Stimulated activated CD4-positive, alpha-beta T cell treated with anti-CD3 and anti-CD28 coated beads, Interleukin-12 subunit alpha, Interleukin-12 subunit beta, amount 100 ng/mL, for 24 hours (primary cell): Measurements from ENCODE around the gene GTF2F2.

ENCODE experiments used
- DNase-seq, 2 experiments: peaks; one replicate each; pipeline ENCODE4 v3.0.0-alpha.2; 2020; ENCODE audit warnings: low read depth in 2 of 2

Gene GTF2F2

DNA sequence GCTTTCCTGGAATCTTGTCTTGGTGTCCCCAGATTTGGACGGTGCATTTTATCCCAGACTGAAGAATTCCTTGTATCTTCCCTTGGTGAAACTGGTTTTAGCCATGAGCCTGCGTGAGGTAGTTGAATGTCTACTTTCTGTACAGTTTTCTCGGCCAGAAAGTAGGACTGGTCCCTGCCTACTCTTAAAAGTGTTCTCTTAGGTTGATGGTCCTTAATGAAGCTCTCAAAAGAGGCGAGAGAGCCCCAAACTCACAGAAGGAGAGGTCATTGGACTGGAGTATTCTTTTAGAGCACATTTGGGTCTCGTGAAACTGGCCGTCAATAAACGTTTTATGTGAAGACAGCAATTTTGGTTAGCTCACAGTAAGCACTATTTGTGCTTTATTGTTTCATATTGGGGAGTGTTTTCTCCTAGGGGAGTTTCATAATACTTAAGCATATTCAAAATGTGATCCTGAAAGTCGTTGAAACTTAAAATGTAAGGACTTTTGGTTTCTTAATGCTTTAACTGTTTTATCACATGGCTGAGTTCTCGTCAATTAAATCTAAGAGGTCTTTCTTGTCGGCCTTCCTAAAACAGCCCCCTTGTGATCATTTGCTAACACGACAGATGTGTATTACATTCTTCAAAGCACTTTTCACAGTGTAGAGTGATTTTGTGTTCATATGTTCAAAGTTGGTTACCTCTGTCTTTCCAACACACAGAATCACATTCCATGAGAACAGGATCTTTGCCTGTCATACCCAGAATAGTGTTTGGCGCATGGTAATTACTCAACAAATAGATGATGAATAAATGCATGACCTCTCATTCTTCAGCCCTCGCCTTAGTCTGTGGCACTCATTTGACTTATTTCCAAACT, 889 bp downstream of the GTF2F2 start:
- DNase-seq: no peak

DNA sequence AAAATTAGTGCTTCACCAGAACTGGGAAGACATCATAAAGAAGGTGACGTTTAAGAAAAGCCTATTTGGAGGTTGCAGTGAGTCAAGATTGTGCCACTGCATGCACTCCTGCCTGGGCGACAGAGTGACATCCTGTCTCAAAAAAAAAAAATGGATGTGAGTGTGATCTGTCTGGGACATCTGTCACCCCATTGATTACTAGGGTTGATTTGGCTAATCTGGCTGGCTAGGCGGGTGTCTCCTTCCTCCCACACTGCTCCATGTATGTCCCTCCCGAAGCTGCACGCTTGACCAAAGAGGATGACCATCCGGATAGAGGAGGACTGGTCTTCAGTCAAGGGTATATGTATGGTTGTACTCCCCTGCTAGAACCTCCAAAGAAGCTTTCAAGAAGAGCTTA, 2.6 kb downstream of the GTF2F2 start:
- DNase-seq: no peak

DNA sequence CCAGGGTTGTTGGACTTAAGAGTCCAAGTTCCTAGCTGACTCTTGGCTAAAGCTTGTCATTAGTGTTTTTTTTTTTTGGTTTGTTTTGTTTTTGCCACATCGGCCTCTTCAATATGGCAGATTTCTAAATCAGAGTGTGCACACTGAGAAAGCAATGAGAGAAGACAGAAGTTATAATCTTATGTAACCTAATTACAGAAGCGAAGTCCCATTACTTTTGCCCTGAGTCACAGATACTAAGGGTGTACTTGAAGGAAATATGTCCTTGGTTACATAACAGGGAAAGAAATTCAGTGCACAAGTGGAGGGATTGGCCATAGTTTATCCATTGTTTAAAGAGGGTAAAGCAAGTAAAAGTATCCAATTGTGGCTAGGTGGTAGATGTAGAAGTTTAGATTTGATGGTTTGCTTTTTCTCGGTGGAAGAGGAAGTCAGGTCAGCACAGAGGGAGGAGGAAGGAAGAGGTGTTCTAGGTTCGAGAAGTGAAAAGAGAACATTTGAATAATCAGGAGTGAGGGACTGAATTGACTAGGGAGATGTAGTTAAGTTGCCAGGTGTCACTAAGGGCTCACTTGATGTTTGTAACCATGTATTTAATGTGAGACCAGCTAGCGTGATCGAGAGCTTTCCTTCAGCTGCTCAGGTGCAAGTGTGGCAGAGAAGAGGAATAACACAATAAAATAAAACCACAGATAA, 12.2 kb downstream of the GTF2F2 start:
- no peak for DNase-seq

DNA sequence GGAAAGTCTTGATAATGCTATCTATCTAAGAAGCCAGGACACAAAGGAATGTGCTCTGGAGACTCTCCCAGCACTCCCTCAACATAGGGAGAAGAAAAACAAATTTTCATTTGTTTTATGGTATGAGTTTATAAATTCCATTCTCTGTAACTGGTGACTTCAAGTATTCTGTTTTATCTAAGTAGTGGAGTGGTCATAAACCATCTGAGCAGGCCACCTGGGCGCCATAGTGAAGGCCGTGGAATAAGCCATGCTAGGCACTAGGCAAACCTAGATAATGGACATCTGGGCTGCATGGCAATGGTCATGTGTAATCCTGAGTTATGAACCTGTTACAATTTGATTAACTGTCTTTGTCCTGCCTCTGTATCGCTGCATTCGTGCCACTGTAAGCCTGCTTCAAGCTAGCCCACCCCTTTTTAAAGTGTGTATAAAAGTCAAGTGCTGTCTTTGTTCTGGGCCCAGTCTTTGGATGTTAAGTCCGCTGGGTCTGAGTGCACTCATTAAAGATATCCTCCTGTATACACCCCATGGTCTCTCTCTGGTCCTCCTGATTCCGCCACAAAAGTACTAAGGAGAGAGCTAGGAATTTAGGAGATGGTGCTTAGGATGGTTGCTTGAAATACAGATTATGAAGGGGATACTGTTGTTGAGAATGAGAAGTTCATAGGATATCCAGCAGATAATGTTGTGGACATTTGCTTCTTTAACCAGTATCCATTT, 13.2 kb downstream of the GTF2F2 start:
- DNase-seq: no peak

DNA sequence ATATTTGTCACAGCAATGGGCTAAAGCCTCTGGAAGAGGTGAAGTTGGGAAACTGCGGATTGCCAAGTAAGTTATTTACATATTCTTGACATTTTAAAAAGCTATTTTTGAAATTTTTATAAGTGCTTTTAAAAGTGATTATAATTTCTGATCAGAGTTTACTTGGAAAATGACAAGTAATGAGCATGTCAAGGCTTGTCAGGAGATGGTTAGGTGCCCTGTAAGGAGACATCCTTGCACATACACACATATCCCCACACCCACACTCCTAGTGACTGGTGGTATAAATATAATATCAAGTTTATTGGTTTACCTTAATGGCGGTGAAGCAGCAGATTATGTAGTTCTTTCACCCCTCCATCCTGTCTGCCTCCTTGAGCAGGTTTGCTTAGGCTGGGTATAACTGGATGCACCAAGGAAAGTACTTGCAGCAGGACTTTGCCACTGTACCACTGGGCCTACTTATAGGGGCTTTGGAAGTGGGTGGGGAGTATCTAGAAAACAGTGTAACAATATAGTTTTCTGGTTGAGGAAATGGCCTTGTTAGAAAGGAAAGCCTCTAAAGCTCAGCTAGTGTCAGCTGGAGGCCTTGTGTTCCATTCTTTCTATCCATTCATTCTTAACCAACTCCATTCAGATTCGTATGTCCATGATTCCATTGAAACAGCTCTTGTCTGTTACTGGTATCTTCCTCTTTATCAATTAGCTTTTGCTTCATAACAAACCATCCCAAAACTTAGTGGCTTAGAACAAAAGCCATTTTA, 16.6 kb downstream of the GTF2F2 start:
- no peak for DNase-seq

DNA sequence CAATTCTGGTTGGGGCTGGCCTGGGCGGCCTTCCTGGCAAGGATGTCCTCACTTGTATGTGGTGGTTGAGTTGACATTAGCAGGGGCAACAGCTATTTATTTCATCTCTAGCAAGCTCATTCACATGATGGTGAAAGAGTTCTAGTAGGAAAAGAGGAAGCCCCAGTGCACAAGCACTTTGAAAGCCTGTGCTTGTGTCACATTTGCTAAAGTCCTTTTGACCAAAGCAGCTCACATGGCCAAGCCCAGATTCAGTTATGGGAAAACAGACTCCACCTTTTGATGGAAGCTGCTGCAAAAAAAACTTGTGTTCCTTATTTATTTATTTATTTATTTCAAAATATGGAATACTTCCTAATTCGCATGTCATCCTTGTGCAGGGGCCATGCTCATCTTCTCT, 17.2 kb downstream of the GTF2F2 start:
- DNase-seq: no peak

DNA sequence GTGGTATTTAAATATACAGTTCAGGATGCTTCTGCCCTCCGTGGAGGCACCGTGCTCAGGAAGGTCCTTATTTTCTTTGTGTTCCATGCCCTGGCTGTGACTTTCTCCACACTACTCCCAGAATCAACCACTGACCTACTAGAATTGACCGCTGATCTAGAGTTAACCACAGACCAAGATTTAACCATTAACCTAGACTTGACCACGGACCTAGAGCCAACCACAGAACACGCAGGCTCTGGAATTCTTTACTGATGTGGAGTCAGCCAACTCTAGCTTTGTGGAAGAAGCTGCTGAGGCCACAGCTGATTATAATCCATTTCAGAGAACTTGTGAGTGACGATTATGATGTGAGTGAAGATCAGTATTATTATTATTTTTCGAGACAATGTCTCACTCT, 18.0 kb downstream of the GTF2F2 start:
- DNase-seq: no peak

DNA sequence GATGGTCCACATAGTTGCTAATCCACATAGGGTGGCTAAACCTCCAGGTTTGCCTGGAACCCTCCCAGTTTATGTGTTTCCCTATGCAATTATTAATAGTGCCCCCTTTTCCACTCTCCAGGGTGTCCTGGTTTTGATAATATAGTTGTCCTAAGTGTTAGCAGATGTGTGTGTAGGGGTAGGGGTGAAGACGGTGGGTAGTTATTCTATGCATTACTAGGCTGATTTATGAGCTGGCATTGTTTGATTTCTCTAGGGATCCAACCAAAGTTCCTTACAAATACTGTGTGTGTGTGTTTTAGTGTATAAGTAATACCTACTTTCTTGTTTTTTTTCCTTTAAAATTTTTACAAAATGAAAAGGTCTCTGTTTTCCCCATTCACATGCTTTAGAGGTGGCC, 21.1 kb downstream of the GTF2F2 start:
- no peak for DNase-seq

DNA sequence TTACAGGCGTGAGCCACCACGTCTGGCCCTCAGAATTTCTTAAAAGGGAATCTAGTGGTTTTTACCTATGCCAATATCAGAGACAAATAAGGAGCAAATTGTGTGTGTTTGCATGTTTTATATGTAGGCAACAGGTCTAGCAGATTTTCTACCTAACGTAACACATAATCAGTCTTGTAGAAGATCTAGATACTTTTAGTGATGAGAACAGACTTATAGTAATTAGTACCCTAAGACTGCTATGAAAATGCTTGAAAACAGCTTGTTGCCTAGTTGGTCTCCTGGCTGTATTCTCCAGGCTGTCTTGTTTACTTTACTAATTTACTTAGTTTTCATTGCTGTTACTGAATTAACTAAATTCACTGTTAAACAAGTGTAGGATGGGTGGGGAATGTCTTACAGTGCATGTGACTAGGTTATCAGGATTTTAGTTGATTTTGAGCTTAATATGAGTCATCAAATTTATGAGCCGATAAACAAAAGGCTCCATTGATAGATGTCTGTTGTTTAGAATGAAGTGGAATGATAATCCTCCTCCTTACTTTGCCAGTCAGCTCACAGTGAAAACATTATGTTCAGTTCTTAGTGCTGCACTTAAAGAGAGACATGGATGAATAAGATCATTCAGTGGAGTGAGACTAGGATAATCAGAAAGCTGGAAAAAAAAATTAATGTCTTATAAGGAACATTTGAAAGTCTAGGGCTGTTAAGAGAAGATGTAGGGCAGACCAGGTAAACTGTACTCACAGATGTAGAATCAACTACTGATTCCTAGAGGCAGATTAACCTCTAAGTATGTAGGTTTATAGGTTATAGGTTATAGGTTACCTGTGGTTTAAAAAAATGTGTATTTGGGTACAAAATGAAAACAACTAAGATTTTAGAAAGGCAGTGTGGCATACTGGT, 22.4 kb downstream of the GTF2F2 start:
- DNase-seq: no peak

DNA sequence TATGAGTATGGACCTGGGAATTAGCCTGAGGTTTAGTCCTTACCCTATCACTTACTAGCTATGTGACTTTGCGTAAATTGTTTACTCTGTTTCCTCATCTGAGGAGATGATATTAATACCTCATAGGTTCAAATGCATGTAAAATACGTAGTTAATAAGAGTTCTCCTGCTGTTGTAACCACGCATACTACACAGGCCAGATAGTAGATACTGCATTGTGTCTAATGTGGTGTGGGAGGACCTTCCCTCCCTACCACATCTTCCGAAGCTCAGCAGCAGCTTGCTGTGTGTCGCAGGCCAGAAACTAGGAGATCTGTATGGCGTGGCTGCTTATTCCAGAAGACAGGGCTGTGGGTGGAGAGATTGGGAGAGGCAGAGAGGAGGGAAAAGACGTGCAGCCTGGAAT, 23.0 kb downstream of the GTF2F2 start:
- no peak for DNase-seq

DNA sequence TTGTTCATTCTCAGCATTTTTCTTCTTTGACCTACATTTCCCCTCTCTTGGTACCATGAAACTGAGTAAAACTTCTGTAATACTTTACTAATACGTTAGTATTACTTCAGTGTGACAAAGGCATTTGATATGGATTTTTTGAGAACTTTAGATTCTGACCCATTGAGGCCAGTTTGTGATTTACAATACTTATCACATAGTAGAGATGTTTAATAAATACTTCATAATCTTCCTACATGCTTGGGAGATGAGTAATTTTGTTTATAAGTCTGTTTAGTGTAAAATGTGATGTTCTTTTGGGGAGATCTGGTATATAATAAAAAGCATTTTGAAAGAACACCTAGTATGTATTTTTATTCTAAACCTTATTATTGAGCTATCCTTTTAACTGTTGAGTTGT, 29.7 kb downstream of the GTF2F2 start:
- DNase-seq: no peak

DNA sequence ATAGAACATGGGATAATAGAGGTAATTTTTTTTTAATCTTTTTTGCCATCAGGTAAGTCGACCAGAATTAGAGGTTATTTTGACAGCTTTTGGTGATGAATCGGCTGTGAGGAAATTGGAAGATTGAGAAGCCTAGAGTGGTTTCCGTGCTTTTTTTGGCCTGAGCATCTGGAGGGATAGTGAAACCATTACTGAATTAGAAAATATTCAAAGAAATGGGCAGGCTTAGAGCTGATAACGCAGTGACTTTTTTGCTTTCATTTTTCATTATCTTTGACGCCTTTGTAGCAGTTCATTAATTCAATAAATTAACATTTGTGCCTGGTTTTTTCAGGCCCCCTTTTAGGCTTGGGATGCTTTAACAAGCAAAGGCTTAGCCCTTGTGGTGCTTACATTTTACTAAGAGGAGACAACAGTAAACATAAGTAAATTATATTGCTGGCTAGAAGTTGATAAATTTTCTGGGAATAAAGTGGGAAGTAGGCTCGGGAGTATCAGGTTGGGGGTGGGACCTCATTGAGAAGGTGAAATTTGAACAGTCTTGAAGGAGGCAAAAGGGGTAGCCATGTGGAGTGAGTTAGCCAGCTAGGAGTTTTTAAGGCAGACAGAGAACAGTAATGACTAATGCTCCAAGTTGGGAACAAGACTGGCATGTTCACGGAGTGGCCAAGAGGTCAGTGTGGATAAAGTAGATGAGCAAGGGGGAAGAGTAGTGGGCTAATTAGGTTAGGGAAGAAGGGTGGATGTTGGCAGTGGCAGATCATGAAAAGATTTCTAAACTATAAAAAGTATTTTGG, 36.5 kb downstream of the GTF2F2 start:
- no peak for DNase-seq

DNA sequence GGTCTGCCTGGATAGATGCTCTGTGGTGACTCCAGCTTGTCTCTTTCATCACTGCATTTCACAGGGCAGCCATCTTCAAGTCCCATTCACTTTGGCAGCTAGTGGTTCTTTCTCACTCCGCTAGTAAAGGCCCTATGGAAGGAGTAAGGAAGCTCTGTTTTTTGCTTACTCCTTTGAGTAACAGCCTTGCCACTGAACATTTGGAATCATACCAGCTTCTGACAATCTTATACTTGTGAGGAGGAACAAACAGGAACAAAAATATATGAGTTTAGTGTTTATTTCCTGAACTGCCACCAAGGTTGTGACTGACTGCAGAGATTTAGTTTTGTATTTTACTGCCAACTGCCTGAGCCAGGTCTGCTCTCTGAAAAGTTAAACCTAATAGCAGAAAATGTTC, 41.9 kb downstream of the GTF2F2 start:
- no peak for DNase-seq

DNA sequence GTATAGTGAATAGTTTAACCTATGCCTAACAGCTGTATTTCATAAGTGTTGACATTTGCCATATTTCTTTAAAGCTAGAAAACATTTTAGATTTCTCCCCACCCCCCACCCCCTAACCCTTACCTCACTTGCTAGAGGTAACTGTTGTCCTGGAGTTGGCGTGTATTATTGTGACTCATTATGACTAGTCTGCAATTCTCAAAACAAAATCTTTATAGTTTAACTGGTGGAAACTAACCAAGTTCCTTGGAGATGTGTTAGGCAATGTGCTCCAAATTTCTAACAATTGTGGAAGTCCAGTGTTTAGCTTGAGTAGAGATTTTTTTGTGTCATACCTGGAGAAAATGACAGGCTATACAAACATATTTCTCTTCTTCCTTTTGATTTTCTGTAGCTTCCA, 42.5 kb downstream of the GTF2F2 start:
- DNase-seq: no peak

DNA sequence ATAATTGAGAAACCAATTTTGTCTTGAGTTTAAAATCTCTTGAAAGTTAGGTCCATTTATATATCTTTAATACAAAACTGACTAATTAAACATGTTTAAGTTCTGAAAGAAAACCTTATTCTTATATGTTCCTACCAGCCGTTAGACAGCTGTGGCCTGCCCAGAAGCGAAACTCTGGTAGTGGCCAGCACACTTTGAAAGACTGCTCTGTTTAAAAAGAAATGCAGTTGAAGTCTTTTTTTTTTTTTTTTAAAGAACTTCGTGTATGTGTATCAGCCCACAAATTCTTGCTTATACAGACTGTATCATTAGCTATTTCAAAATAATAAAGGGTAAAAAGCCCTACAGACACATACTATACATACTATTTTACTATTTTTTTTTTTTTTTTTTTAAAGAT, 46.5 kb downstream of the GTF2F2 start:
- no peak for DNase-seq

DNA sequence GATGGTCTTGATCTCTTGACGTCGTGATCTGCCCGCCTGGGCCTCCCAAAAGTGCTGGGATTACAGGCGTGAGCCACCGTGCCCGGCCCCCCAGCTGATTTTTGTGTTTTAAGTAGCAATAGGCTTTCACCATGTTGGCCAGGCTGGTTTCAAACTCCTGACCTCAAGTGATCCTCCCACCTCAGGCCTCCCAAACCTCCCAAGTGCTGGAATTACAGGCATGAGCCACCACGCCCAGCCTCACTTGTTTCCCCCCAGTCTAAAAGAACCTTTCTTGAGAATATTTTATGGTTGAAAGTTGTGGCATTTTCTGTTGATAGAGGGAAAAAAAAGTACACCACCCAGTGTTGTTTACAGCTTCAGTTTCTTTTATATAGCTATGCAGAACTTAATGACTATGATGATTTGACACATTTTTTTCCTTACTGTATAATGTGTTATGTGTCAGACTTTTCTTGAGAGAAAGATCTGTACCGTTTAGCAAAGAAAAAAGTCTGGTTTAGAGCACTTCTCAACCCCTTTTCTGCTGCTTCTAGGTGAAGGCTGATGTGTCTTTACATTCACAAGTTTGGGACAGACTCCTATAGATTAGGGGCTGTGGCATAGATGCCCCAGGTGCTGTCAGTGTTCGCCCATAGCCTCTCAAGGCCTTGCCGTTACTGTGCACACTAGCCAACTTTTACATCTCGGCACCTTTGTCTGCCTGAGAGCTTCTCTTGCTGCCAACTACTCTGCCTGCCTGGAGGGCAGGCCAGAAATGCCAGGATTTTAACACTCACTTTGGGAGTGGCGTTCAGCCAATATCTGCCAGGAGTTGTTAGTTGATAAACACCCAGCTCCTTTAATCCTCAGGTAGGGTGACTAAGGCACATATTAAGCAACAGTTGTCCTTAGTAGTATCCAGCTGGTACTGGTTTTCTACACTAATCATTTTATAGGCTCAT, 47.6 kb downstream of the GTF2F2 start:
- DNase-seq: no peak

DNA sequence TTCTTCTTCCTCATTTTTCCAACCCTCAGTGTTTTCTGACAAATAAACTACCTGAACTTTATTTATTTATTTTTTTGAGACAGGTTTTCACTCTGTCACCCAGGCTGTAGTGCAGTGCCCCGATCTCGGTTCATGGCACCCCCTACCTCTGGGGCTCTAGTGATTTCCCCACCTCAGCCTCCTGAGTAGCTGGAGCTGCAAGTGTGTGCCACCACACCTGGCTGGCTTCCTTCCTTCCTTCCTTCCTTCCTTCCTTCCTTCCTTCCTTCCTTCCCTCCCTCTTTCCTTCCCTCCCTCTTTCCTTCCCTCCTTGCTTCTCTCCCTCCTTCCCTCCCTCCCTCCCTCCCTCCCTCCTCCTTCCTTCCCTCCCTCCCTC, 48.2 kb downstream of the GTF2F2 start:
- no peak for DNase-seq

DNA sequence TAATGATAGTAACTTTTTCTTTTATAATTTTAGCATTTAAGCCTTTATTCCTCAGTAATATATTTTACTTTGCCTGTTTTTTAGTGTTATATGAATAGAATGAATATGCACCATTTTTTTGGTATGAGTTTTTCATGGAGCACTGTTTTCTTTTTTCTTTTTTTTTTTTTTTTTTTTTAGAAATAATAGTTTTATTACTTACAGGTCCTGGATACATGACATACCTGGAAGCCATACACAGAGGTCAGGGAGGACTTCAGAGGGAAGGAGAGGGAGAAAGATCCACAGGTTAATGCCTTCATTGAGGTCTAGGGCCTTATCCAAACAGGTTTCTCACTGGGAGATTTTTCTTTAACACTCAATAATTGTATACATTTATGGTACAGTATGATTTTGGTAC, 54.2 kb downstream of the GTF2F2 start:
- DNase-seq: no peak
